A549 (cell line): ENCODE measurements around the gene HES6. TPM values are rescaled to one million over a fixed set of nuclear protein-coding genes. Genes with fewer than 3 reads are reported as not detected.
A peak's percentile ranks its signal among the peaks of the same experiment; 100 is the strongest.

ENCODE experiments used
- ATAC-seq, 2 experiments: fragments of 200-7000 bp in 1 of 2; fragments of >200 bp in 1 of 2; cut with Nextera tagmentation in 1 of 2; cut with Tn5 transposase in 1 of 2; 3 replicates each; pipeline versions ENCODE4 v1.8.0 to v1.9.1; 2018 to 2020; ENCODE audit warnings: mild to moderate bottlenecking in 1 of 2, moderate library complexity in 1 of 2
- CTCF ChIA-PET: fragments of 300-600 bp; sonication (Branson Sonifier 250); formaldehyde crosslinking; extraction: SDS; loops from one replicate; lab custom pipeline; 2021; ENCODE audit warnings: antibody characterized with exemption, inconsistent platforms; lab: Yijun Ruan, JAX
- POLR2A ChIA-PET: fragments of 350-600 bp; formaldehyde crosslinking; extraction: SDS; loops from one replicate; lab custom pipeline; 2021; ENCODE audit warnings: antibody characterized with exemption, inconsistent platforms; lab: Yijun Ruan, JAX
- DNase-seq, 2 experiments: peaks; one replicate each; pipeline versions ENCODE4 v3.0.0 to v3.0.0-alpha.2; 2011 to 2016; ENCODE audit warnings: low read depth in 1 of 2, low spot score in 1 of 2
- FAIRE-seq: peaks from 2 replicates; lab custom pipeline; 2011; peaks lifted over from hg19 to GRCh38; lab: Jason Lieb, UNC
- H3K27ac ChIP-seq, 2 experiments: fragments of >200 bp; sonication (Bioruptor Twin); formaldehyde crosslinking; 3 replicates each; pipeline ENCODE4 v1.5.1; 2016 to 2017
- H3K4me1 ChIP-seq: fragments of >200 bp; sonication (Bioruptor Twin); formaldehyde crosslinking; 3 replicates; pipeline ENCODE4 v1.6.1; 2016
- H3K4me2 ChIP-seq: fragments of >200 bp; sonication (Bioruptor Twin); formaldehyde crosslinking; 3 replicates; pipeline ENCODE4 v1.6.1; 2016
- H3K4me3 ChIP-seq: fragments of >200 bp; sonication (Bioruptor Twin); formaldehyde crosslinking; 3 replicates; pipeline ENCODE4 v1.5.1; 2016
- H3K9me3 ChIP-seq: fragments of >200 bp; sonication (Bioruptor Twin); formaldehyde crosslinking; 3 replicates; pipeline ENCODE4 v1.6.1; 2016
- CBX2 ChIP-seq: fragments of 200-600 bp; sonication (generic); IDR thresholded peaks from 2 replicates; pipeline ENCODE4 v1.6.1; 2016; ENCODE audit warnings: low read depth, mild to moderate bottlenecking, borderline replicate concordance
- EHF ChIP-seq: fragments of 250-450 bp; sonication (Bioruptor Pico); IDR thresholded peaks from 2 replicates; pipeline ENCODE4 v1.5.0; 2020; ENCODE audit warnings: mild to moderate bottlenecking
- ESRRA ChIP-seq: fragments of 150-350 bp; IDR thresholded peaks from 2 replicates; pipeline ENCODE4 v1.6.1; 2014; ENCODE audit warnings: mild to moderate bottlenecking, low read length, borderline replicate concordance
- FOSL2 ChIP-seq, 2 experiments: fragments of 450-650 bp in 1 of 2; fragments of >200 bp in 1 of 2; sonication (Bioruptor Twin) in 1 of 2; formaldehyde crosslinking; IDR thresholded peaks; 2 replicates each; pipeline versions ENCODE4 v1.5.0 to v1.6.1; 2016 to 2020; ENCODE audit warnings: mild to moderate bottlenecking in 1 of 2, moderate library complexity in 1 of 2
- FOXS1 ChIP-seq: fragments of 250-450 bp; sonication (Bioruptor Pico); IDR thresholded peaks from 2 replicates; pipeline ENCODE4 v1.5.0; 2020; ENCODE audit warnings: mild to moderate bottlenecking, moderate library complexity
- HOXA7 ChIP-seq: fragments of 250-450 bp; sonication (Bioruptor Pico); IDR thresholded peaks from 2 replicates; pipeline ENCODE4 v1.5.0; 2020; ENCODE audit warnings: mild to moderate bottlenecking, moderate library complexity
- HOXB13 ChIP-seq: fragments of 250-450 bp; sonication (Bioruptor Pico); IDR thresholded peaks from 2 replicates; pipeline ENCODE4 v1.5.0; 2020; ENCODE audit warnings: low read depth, mild to moderate bottlenecking, moderate library complexity
- HOXB5 ChIP-seq: fragments of 250-450 bp; sonication (Bioruptor Pico); IDR thresholded peaks from 2 replicates; pipeline ENCODE4 v1.5.0; 2020; ENCODE audit warnings: mild to moderate bottlenecking, moderate library complexity
- JUN ChIP-seq, 2 experiments: fragments of >200 bp; sonication (Bioruptor Twin); formaldehyde crosslinking; IDR thresholded peaks; 2 replicates in 1 of 2; 3 replicates in 1 of 2; pipeline ENCODE4 v1.6.1; 2016 to 2017
- KDM5A ChIP-seq: fragments of 200-600 bp; sonication (generic); IDR thresholded peaks from 2 replicates; pipeline ENCODE4 v1.6.1; 2016; ENCODE audit warnings: antibody characterized with exemption, mild to moderate bottlenecking
- MAFK ChIP-seq: fragments of 450-650 bp; IDR thresholded peaks from 2 replicates; pipeline ENCODE4 v1.6.1; 2014; ENCODE audit not compliant: partially characterized antibody
- NR3C1 ChIP-seq: fragments of >200 bp; sonication (Bioruptor Twin); formaldehyde crosslinking; IDR thresholded peaks from 3 replicates; pipeline ENCODE4 v1.6.1; 2017
- PHF8 ChIP-seq: fragments of 200-600 bp; sonication (generic); IDR thresholded peaks from 2 replicates; pipeline ENCODE4 v1.6.1; 2016; ENCODE audit warnings: low read depth, mild to moderate bottlenecking, antibody characterized with exemption, moderate library complexity, borderline replicate concordance
- RFX5 ChIP-seq: fragments of 450-650 bp; IDR thresholded peaks from 2 replicates; pipeline ENCODE4 v1.7.1; 2014; ENCODE audit warnings: antibody characterized with exemption, mild to moderate bottlenecking, moderate library complexity
- SMC3 ChIP-seq: fragments of >200 bp; sonication (Bioruptor Twin); formaldehyde crosslinking; IDR thresholded peaks from 3 replicates; pipeline ENCODE4 v1.6.1; 2018; ENCODE audit warnings: inconsistent platforms
- ZFP36 ChIP-seq: fragments of 450-650 bp; IDR thresholded peaks from 2 replicates; pipeline ENCODE4 v1.6.1; 2014; ENCODE audit warnings: borderline replicate concordance; ENCODE audit not compliant: partially characterized antibody
- WGBS: methylation state at CpG from one replicate; pipeline ENCODE4 v1.1.6; 2017; ENCODE audit errors: missing lambda C conversion rate; 5-methylcytosine and 5-hydroxymethylcytosine counted together
- polyA plus RNA-seq, 4 experiments: library from polyadenylated mRNA; depleted of rRNA in 3 of 4; stranded (reverse); fragments of >200 nt; fragmentation: RNase III in 1 of 4; extraction: RNeasy Plus Mini Kit Qiagen cat#74134 plus additional on column Dnase treatment in 1 of 4; gene quantifications; 2 replicates in 3 of 4; 3 replicates in 1 of 4; pipeline ENCODE4 v1.2.3, GENCODE V29; 2011 to 2017
- TF ChIP-seq, protein P1 (sequence below): IDR thresholded peaks from 2 replicates; pipeline ENCODE4 v1.6.1; 2012
- TF ChIP-seq, protein P2 (sequence below): IDR thresholded peaks from 2 replicates; pipeline ENCODE4 v1.6.1; 2012; ENCODE audit warnings: low read depth, borderline replicate concordance
- TF ChIP-seq, protein P3 (sequence below): fragments of >200 bp; sonication (Bioruptor Twin); formaldehyde crosslinking; IDR thresholded peaks from 3 replicates; pipeline ENCODE4 v1.6.1; 2016
- TF ChIP-seq, protein P4 (sequence below): IDR thresholded peaks from 2 replicates; pipeline ENCODE4 v1.6.1; 2012
- TF ChIP-seq, protein P5 (sequence below): fragments of >200 bp; sonication (Bioruptor Twin); formaldehyde crosslinking; IDR thresholded peaks from 2 replicates; pipeline ENCODE4 v1.6.1; 2016

HES6 gene
- polyA plus RNA-seq, 2 of the 4 experiments (the other 2 are of a cell fraction): 5.4 to 7.5 TPM

DNA sequence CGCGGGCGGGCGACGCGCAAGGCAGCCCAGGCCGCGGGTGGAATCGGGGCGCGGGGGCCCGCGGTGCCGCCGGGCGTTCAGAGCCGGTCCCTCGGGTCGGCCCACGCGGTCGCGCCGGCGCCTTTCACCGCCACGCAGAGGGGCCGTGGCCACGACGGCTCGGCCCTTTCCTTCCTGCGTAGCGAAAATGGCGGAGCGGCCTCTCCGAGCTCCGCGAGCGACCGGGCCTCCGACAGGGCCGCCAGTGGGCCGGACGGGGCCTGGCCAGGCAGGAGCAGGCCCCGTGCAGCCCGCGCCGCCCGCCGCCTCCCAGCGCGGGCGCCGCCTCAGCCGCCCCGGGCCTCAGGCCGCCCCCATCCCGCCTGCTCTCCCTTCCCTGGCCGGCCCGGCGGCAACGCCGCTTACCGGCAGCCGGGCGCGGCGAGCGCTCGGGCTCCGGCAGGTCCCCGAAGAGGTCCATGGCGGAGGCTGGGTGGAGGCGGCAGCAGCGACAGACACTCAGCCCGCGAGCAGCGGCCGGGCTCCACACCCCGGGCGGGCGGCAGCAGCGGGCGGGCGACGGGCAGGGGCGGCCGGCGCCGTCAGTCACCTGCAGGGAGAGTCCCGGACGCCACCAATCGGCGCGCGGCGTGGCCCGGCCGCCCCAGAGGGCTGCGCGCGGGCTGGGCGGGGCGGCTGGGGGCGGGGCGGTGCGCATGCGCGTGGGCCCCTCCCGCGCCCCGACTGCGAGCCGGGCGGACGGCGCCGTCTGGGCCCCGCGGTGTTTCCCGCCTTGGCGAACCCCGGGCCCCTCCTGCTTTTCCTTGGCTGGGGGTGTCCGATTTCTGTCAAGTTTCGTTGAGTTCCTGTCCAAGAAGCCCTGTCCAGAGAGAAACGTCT is 36.5 kb downstream of the HES6 start, which contains the start of gene ILKAP (continued):
- TF ChIP-seq ZFP36: no peak
- no peak for TF ChIP-seq RFX5
- TF ChIP-seq HOXB13 (CRISPR knock-in tag): peak; percentile 42; the same call in 1 of the 2 replicates
- no peak for TF ChIP-seq KDM5A
- peak; percentile 55; the same call in 1 of the 2 replicates for TF ChIP-seq EHF
- TF ChIP-seq, protein P1, sequence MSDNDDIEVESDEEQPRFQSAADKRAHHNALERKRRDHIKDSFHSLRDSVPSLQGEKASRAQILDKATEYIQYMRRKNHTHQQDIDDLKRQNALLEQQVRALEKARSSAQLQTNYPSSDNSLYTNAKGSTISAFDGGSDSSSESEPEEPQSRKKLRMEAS: peak; percentile 70
- TF ChIP-seq HOXB5: no peak; the same call in 1 of the 2 replicates
- TF ChIP-seq, protein P2, sequence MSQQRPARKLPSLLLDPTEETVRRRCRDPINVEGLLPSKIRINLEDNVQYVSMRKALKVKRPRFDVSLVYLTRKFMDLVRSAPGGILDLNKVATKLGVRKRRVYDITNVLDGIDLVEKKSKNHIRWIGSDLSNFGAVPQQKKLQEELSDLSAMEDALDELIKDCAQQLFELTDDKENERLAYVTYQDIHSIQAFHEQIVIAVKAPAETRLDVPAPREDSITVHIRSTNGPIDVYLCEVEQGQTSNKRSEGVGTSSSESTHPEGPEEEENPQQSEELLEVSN: peak; percentile 97
- TF ChIP-seq, protein P3, sequence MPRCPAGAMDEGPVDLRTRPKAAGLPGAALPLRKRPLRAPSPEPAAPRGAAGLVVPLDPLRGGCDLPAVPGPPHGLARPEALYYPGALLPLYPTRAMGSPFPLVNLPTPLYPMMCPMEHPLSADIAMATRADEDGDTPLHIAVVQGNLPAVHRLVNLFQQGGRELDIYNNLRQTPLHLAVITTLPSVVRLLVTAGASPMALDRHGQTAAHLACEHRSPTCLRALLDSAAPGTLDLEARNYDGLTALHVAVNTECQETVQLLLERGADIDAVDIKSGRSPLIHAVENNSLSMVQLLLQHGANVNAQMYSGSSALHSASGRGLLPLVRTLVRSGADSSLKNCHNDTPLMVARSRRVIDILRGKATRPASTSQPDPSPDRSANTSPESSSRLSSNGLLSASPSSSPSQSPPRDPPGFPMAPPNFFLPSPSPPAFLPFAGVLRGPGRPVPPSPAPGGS: peak; percentile 60; the same call in 1 of the 3 replicates
- TF ChIP-seq HOXA7: no peak
- TF ChIP-seq, protein P4, sequence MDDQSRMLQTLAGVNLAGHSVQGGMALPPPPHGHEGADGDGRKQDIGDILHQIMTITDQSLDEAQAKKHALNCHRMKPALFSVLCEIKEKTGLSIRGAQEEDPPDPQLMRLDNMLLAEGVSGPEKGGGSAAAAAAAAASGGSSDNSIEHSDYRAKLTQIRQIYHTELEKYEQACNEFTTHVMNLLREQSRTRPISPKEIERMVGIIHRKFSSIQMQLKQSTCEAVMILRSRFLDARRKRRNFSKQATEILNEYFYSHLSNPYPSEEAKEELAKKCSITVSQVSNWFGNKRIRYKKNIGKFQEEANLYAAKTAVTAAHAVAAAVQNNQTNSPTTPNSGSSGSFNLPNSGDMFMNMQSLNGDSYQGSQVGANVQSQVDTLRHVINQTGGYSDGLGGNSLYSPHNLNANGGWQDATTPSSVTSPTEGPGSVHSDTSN: no peak; the same call in 1 of the 2 replicates
- no peak for TF ChIP-seq SMC3
- TF ChIP-seq MAFK: no peak
- TF ChIP-seq FOXS1: peak; percentile 47; the same call in 1 of the 2 replicates
- TF ChIP-seq FOSL2 (IDR thresholded peaks at IDR 0.05): no peak
- no peak for TF ChIP-seq FOSL2 (CRISPR knock-in tag; IDR thresholded peaks at IDR 0.05)
- TF ChIP-seq, protein P5, sequence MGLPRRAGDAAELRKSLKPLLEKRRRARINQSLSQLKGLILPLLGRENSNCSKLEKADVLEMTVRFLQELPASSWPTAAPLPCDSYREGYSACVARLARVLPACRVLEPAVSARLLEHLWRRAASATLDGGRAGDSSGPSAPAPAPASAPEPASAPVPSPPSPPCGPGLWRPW: no peak
- peak; percentile 62 to 76; a peak in 2 of 5 replicates for TF ChIP-seq JUN (IDR thresholded peaks at IDR 0.05)
- no peak for TF ChIP-seq NR3C1

DNA sequence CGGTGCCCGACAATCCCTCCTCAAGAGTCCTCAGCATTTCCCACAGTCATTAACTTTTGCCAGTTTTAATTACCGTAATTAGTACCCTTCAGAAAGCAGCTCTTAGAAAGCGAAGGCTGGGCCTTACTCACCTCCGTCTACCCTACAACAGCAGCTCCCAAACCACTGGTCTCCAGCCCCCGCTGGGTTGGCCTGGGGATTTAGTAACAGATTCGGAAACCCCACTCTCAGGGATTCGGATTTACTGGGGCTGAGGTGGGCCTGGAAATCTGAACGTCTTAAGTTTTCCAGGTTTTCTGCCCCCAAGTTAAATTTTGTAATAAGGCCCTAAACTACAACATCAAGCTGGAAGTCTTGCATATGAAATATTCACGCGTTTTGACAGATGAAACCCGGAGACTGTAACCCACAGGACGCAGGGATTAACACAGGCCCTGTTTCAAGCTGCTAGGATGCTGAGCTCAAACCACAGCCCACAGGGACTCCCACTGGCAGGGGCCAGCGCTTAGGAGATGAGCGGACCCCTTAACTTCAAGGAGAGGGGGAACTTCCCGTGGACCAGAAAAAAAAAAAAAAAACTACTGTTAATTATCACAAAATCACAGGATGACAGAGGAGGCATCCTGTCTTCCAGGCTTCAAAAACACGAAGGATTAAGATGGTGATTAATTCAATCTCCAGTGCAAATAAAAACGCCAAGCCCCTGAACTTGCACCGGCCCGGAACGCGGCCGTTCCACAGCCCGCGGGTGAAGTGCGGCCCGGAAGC is 37.3 kb downstream of the HES6 start:
- H3K9me3 ChIP-seq: no peaks in the 10 kb centered on the region
- H3K4me1 ChIP-seq: peaks cover 16% of the 10 kb centered on the region
- peak in 1 of 2 experiments; percentile 21 for DNase-seq
- 17% methylated on average over 27 of the region's 27 CpGs for WGBS
- no peak; a peak in 1 of 6 replicates for ATAC-seq
- ChIA-PET CTCF (interaction anchor here (0.7 to 1.5 kb wide), 5 partner anchors 16 to 341 kb away, joined by 3 to 4 read pairs (median 3); no protein-coding TSS in a partner anchor), POLR2A (no interaction called here)
- FAIRE-seq: no peak
- peak overlapping the region; percentile 98 to 99 for H3K27ac ChIP-seq
- H3K4me2 ChIP-seq: peak overlapping the region; percentile 86
- TF ChIP-seq PHF8 (no peak), HOXB13 (CRISPR knock-in tag) (no peak), ESRRA (no peak), CBX2 (no peak)
- peak overlapping the region; percentile 99 for H3K4me3 ChIP-seq
